ENCODE results near the gene MTCL1.

Gene MTCL1

DNA sequence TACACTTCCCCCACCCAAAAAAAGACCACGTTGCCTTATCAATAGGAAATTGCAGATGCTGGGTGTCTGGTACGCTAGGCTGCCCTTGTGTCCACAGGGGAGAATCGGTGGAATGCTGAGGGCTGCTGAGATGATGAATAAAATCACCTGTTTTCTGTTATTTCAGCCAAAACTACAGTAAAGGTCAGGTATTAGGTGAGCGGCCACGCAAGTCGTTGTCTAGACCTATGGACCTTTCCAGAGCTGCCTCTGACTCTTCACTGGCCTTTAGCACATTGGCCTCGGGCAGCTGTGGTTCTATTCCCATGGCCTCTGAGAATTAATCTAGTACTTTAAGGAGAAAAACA is 89.6 kb downstream of the MTCL1 start:
- TF ChIP-seq, protein P1, sequence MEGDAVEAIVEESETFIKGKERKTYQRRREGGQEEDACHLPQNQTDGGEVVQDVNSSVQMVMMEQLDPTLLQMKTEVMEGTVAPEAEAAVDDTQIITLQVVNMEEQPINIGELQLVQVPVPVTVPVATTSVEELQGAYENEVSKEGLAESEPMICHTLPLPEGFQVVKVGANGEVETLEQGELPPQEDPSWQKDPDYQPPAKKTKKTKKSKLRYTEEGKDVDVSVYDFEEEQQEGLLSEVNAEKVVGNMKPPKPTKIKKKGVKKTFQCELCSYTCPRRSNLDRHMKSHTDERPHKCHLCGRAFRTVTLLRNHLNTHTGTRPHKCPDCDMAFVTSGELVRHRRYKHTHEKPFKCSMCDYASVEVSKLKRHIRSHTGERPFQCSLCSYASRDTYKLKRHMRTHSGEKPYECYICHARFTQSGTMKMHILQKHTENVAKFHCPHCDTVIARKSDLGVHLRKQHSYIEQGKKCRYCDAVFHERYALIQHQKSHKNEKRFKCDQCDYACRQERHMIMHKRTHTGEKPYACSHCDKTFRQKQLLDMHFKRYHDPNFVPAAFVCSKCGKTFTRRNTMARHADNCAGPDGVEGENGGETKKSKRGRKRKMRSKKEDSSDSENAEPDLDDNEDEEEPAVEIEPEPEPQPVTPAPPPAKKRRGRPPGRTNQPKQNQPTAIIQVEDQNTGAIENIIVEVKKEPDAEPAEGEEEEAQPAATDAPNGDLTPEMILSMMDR (IDR thresholded peaks at IDR 0.05): no peak
- no peak overlapping the region for H3K4me3 ChIP-seq
- no peak overlapping the region for H3K27ac ChIP-seq
- DNase-seq (ENCODE audit: low spot score): no peak

DNA sequence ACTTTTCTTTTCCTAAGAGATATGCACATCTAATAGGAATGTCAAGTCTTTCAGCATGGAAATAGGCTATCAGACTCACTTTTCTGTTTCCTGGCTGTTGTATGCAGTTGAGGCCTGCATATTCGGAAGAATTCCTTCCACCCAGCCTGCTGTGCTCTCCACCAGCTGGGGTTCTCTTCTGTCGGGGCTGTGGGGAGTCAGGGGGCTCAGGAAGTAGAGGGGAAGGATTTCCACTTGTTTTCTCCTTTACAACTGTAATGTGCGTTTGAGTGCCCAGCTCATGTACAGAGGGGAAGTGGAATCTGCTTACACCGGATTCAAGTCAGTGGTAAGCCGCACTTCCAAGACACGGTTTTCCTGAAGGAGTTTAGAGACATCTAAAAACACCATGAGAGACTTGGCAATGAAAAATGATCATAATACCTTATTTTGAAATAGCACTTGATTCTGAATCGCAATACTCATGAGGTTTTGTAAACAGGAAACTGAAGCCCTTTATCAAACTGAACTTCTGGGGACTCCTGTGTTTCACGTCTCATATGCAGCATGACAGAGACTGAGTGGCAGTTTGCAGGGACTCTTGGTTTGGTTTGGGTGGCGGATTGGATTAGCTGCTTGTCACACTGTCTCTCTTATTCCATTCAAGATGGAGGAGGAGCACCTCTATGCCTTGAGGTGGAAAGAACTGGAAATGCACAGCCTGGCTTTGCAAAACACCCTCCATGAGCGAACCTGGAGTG is 90.4 kb downstream of the MTCL1 start:
- Histone ChIP-seq H3K4me3 (no peak overlapping the region), H3K27ac (no peak overlapping the region)
- DNase-seq (ENCODE audit: low spot score): no peak
- TF ChIP-seq, protein P1 (IDR thresholded peaks at IDR 0.05): no peak

DNA sequence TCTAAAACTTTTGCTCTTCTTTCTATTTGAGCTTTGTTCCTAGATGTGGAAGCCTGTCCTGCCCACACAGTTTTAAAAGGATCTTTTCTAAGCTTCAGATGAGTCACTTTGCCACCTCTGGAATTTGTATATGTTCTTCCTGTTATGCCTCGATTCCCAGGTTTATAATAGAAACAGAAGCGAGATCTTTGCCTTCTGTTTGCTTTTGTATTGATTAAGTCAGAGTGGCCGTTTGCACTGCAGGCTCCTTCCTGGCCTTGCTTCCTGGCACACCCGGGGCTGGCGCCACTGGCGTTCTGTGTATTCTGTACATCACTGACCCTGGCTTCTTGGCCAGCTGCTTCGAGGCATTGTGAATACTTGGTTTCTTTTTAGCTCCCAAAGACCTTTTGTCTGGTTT is 91.8 kb downstream of the MTCL1 start:
- TF ChIP-seq, protein P1 (IDR thresholded peaks at IDR 0.05): no peak
- DNase-seq (ENCODE audit: low spot score): no peak
- Histone ChIP-seq H3K4me3 (no peak overlapping the region), H3K27ac (no peak overlapping the region)

DNA sequence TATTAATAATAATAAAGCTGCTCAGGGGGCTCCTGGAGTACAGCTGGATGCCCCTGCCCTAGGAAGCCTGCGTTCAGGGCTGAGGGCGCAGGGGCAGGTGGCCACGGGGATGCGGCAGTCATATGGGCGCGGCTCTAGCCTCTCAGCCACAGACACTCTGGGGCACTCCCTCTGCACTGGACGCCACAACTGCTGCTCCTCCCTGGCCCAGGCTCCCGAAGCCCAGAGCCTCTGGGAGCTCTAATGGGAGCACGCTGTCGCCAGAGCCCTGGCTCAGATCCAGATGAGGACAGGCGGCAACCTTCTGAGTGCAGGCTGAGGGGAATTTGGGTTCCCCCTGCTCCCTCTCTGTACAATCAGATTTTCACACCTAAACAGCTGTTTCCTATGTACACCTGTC is 93.6 kb downstream of the MTCL1 start:
- no peak for DNase-seq (ENCODE audit: low spot score)
- TF ChIP-seq, protein P1 (IDR thresholded peaks at IDR 0.05): no peak
- no peak overlapping the region for H3K4me3 ChIP-seq
- no peak overlapping the region for H3K27ac ChIP-seq

DNA sequence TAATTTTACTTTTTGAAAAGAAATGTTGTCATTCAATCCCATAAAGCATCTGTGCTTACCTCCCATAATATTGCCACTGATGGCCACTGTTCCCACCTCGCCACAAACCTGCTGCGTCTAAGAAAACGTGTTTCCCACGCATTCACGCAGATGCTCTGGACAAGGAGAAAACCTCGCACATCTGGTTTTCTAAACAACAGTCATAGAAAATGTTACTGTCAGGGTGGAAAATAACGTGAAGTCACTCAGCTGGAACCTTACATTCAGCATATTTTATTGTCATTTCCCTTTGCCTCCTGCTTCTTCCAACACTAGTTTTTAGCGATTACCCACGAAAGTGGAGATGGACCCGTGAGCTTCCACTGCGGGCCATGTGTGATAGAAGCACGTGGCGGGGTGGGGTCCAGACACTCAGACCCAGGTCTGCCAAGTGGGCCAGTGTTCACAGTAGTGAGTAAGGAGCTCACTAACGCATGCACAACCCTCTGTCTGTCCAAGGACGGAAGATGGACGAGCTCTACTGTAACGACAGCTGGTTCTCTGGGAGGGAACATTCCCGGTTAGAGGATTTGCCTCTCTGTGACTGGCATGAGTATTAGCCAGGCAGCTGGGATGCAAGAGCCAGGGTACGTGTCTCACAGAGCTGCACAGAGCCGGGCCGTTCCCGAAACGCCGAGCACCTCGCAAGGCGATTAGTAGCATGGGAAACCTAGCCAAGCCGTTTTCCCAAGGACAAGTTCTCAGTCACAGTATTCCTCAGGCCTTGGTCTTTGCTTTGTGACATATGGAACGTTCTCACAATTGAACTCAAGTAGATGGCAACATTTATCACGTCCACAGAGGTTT is 94.5 kb downstream of the MTCL1 start:
- DNase-seq (ENCODE audit: low spot score): no peak
- Histone ChIP-seq H3K27ac (no peak overlapping the region), H3K4me3 (no peak overlapping the region)
- TF ChIP-seq, protein P1 (IDR thresholded peaks at IDR 0.05): no peak

DNA sequence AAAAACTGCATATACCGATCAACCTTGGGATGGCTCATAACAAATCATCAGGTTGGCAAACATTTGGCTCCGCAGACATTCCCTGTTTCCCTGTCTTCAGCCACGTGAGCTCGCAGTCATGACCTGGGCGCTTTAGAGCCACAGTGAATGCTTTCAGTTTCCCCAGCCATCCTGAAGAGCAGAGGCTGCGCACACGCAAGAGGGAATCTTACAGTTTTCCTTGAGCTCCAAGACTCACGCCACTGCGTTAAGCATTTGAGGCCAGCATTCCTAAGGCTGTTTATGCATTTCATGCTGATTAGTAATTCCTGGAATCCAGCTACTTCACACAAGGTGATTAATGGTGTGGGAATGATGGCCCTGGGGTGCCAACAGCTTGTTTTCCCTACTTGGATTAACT is 95.1 kb downstream of the MTCL1 start:
- TF ChIP-seq, protein P1 (IDR thresholded peaks at IDR 0.05): no peak
- H3K4me3 ChIP-seq: no peak overlapping the region
- DNase-seq (ENCODE audit: low spot score): no peak
- H3K27ac ChIP-seq: no peak overlapping the region

DNA sequence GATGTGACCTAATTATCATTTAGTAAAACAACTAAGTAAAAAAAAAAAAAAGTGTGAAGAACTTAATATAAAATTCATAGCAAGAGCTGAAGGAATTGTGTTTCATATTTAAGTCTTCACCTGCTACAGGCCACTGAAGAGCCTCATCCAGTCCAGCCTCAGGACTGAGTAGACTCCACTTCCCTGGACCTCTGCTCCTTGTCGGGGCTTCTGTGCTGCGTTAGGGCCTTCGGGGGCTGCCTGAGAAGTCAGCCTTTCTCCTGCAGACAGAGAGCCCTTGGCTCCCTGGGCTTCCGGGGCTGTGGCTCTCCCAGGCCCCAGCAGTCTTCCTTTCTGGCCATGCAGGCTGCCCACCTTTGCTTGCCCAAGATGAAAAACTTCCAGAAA is 95.5 kb downstream of the MTCL1 start:
- no peak for DNase-seq (ENCODE audit: low spot score)
- TF ChIP-seq, protein P1 (IDR thresholded peaks at IDR 0.05): no peak
- no peak overlapping the region for H3K27ac ChIP-seq
- H3K4me3 ChIP-seq: no peak overlapping the region

Data from coronary artery (tissue), 2 donors.